Measurements from ENCODE around the gene ABCA8. TPM values are rescaled to one million over a fixed set of nuclear protein-coding genes. Genes with fewer than 3 reads are reported as not detected.

ABCA8 gene
- total and polyA plus RNA-seq, 7 experiments from 2014 or later: not detected

- peaks cover 0 to 5% (median 2%) of the 10 kb centered on the region in 11 donors for H3K9me3 Mint-ChIP-seq
- no peak overlapping the region for H3K4me3 Mint-ChIP-seq
- Histone ChIP-seq H3K4me3 (ENCODE audit: low read length) (no peak overlapping the region), H3K9me3 (ENCODE audit: control insufficient read depth in 2 of 3, low read length in 3 of 3) (no peaks in the 10 kb centered on the region), H3K27ac (ENCODE audit: low read depth, low read length) (no peak overlapping the region), H3K27me3 (ENCODE audit: control insufficient read depth in 2 of 2, insufficient read depth in 2 of 2, low read length in 2 of 2) (no peaks in the 10 kb centered on the region), H3K4me1 (ENCODE audit: control insufficient read depth in 2 of 2, insufficient read depth in 2 of 2, low read length in 2 of 2) (no peaks in the 10 kb centered on the region), H3K36me3 (ENCODE audit: control insufficient read depth in 2 of 3, insufficient read depth in 3 of 3, low read length in 3 of 3) (no peaks in the 10 kb centered on the region)
- no peak for ATAC-seq
- POLR2A ChIA-PET: no interaction called here
- intact Hi-C loops (cut with micrococcal nuclease): no loop called here
- DNase-seq: no peak
- H3K27ac Mint-ChIP-seq: no peak overlapping the region
- CTCF ChIA-PET: no interaction called here
- H3K36me3 Mint-ChIP-seq: no peaks in the 10 kb centered on the region
- no peaks in the 10 kb centered on the region for H3K4me1 Mint-ChIP-seq
- peaks cover 0 to 13% (median 8%) of the 10 kb centered on the region in 5 donors for H3K27me3 Mint-ChIP-seq
Observed at GRCh38 chr17:68903286-68903685, 51.9 kb downstream of the ABCA8 start.

- no peaks in the 10 kb centered on the region for H3K9me3 ChIP-seq (ENCODE audit: control insufficient read depth in 2 of 3, low read length in 3 of 3)
- intact Hi-C loops (cut with micrococcal nuclease): no loop called here
- DNase-seq: no peak
- H3K27me3 Mint-ChIP-seq: peaks cover 2 to 28% (median 8%) of the 10 kb centered on the region in 5 donors
- H3K27me3 ChIP-seq (ENCODE audit: control insufficient read depth in 2 of 2, insufficient read depth in 2 of 2, low read length in 2 of 2): no peaks in the 10 kb centered on the region
- H3K27ac ChIP-seq (ENCODE audit: low read depth, low read length): no peak overlapping the region
- H3K4me1 Mint-ChIP-seq: no peaks in the 10 kb centered on the region
- no peak overlapping the region for H3K27ac Mint-ChIP-seq
- H3K36me3 ChIP-seq (ENCODE audit: control insufficient read depth in 2 of 3, insufficient read depth in 3 of 3, low read length in 3 of 3): no peaks in the 10 kb centered on the region
- POLR2A ChIA-PET: no interaction called here
- CTCF ChIA-PET: no interaction called here
- no peaks in the 10 kb centered on the region for H3K4me1 ChIP-seq (ENCODE audit: control insufficient read depth in 2 of 2, insufficient read depth in 2 of 2, low read length in 2 of 2)
- no peak for ATAC-seq
- peaks cover 0 to 7% (median 0%) of the 10 kb centered on the region in 5 donors for H3K36me3 Mint-ChIP-seq
- H3K9me3 Mint-ChIP-seq: peaks cover 5 to 31% (median 9%) of the 10 kb centered on the region in 11 donors
- H3K4me3 Mint-ChIP-seq: no peak overlapping the region
- H3K4me3 ChIP-seq (ENCODE audit: low read length): no peak overlapping the region
Observed at GRCh38 chr17:68897557-68897956, 57.6 kb downstream of the ABCA8 start.

- Histone ChIP-seq H3K9me3 (ENCODE audit: control insufficient read depth in 2 of 3, low read length in 3 of 3) (no peaks in the 10 kb centered on the region), H3K36me3 (ENCODE audit: control insufficient read depth in 2 of 3, insufficient read depth in 3 of 3, low read length in 3 of 3) (no peaks in the 10 kb centered on the region), H3K4me3 (ENCODE audit: low read length) (no peak overlapping the region), H3K27me3 (ENCODE audit: control insufficient read depth in 2 of 2, insufficient read depth in 2 of 2, low read length in 2 of 2) (no peaks in the 10 kb centered on the region), H3K27ac (ENCODE audit: low read depth, low read length) (no peak overlapping the region), H3K4me1 (ENCODE audit: control insufficient read depth in 2 of 2, insufficient read depth in 2 of 2, low read length in 2 of 2) (no peaks in the 10 kb centered on the region)
- H3K4me1 Mint-ChIP-seq: no peaks in the 10 kb centered on the region
- ChIA-PET CTCF (no interaction called here), POLR2A (no interaction called here)
- DNase-seq: no peak
- no peak for ATAC-seq
- H3K27ac Mint-ChIP-seq: no peak overlapping the region
- no peak overlapping the region for H3K4me3 Mint-ChIP-seq
- intact Hi-C loops (cut with micrococcal nuclease): no loop called here
- peaks cover 0 to 7% (median 0%) of the 10 kb centered on the region in 5 donors for H3K36me3 Mint-ChIP-seq
- peaks cover 2 to 15% (median 10%) of the 10 kb centered on the region in 5 donors for H3K27me3 Mint-ChIP-seq
- H3K9me3 Mint-ChIP-seq: peaks cover 4 to 22% (median 8%) of the 10 kb centered on the region in 11 donors
Observed at GRCh38 chr17:68892658-68893057, 62.5 kb downstream of the ABCA8 start.

- H3K4me1 ChIP-seq (ENCODE audit: control insufficient read depth in 2 of 2, insufficient read depth in 2 of 2, low read length in 2 of 2): no peaks in the 10 kb centered on the region
- intact Hi-C loops (cut with micrococcal nuclease): no loop called here
- H3K9me3 Mint-ChIP-seq: peaks cover 2 to 18% (median 5%) of the 10 kb centered on the region in 11 donors
- ATAC-seq (no peak), DNase-seq (no peak)
- no peak overlapping the region for H3K27ac ChIP-seq (ENCODE audit: low read depth, low read length)
- H3K27me3 ChIP-seq (ENCODE audit: control insufficient read depth in 2 of 2, insufficient read depth in 2 of 2, low read length in 2 of 2): no peaks in the 10 kb centered on the region
- H3K4me3 Mint-ChIP-seq: no peak overlapping the region
- no peaks in the 10 kb centered on the region for H3K9me3 ChIP-seq (ENCODE audit: control insufficient read depth in 2 of 3, low read length in 3 of 3)
- no peaks in the 10 kb centered on the region for H3K4me1 Mint-ChIP-seq
- ChIA-PET CTCF (no interaction called here), POLR2A (no interaction called here)
- no peaks in the 10 kb centered on the region for H3K36me3 ChIP-seq (ENCODE audit: control insufficient read depth in 2 of 3, insufficient read depth in 3 of 3, low read length in 3 of 3)
- H3K27me3 Mint-ChIP-seq: peaks cover 2 to 15% (median 10%) of the 10 kb centered on the region in 5 donors
- H3K4me3 ChIP-seq (ENCODE audit: low read length): no peak overlapping the region
- H3K36me3 Mint-ChIP-seq: peaks cover 0 to 7% (median 0%) of the 10 kb centered on the region in 5 donors
- H3K27ac Mint-ChIP-seq: no peak overlapping the region
Observed at GRCh38 chr17:68892193-68892592, 63.0 kb downstream of the ABCA8 start.

- no peaks in the 10 kb centered on the region for H3K36me3 ChIP-seq (ENCODE audit: control insufficient read depth in 2 of 3, insufficient read depth in 3 of 3, low read length in 3 of 3)
- DNase-seq: no peak
- no peak overlapping the region for H3K4me3 ChIP-seq (ENCODE audit: low read length)
- H3K9me3 Mint-ChIP-seq: no peaks in the 10 kb centered on the region
- H3K27ac Mint-ChIP-seq: no peak overlapping the region
- H3K4me1 ChIP-seq (ENCODE audit: control insufficient read depth in 2 of 2, insufficient read depth in 2 of 2, low read length in 2 of 2): no peaks in the 10 kb centered on the region
- peaks cover 0 to 23% (median 6%) of the 10 kb centered on the region in 5 donors for H3K27me3 Mint-ChIP-seq
- POLR2A ChIA-PET: no interaction called here
- no peak overlapping the region for H3K4me3 Mint-ChIP-seq
- no peak for ATAC-seq
- intact Hi-C loops (cut with micrococcal nuclease): no loop called here
- H3K36me3 Mint-ChIP-seq: no peaks in the 10 kb centered on the region
- H3K4me1 Mint-ChIP-seq: peaks cover 0 to 1% (median 0%) of the 10 kb centered on the region in 7 donors
- CTCF ChIA-PET: no interaction called here
- no peaks in the 10 kb centered on the region for H3K9me3 ChIP-seq (ENCODE audit: control insufficient read depth in 2 of 3, low read length in 3 of 3)
- H3K27me3 ChIP-seq (ENCODE audit: control insufficient read depth in 2 of 2, insufficient read depth in 2 of 2, low read length in 2 of 2): no peaks in the 10 kb centered on the region
- no peak overlapping the region for H3K27ac ChIP-seq (ENCODE audit: low read depth, low read length)
Observed at GRCh38 chr17:68886401-68886800, 68.8 kb downstream of the ABCA8 start.

GRCh38 chr17:68884888-68885287 lies 70.3 kb downstream of the ABCA8 start:
- Mint-ChIP-seq H3K4me3 (no peak overlapping the region), H3K9me3 (peaks cover 0 to 2% (median 0%) of the 10 kb centered on the region in 11 donors), H3K27ac (no peak overlapping the region), H3K27me3 (peaks cover 0 to 23% (median 6%) of the 10 kb centered on the region in 5 donors), H3K4me1 (peaks cover 0 to 1% (median 0%) of the 10 kb centered on the region in 7 donors), H3K36me3 (peaks cover 0 to 4% (median 0%) of the 10 kb centered on the region in 5 donors)
- no peaks in the 10 kb centered on the region for H3K9me3 ChIP-seq (ENCODE audit: control insufficient read depth in 2 of 3, low read length in 3 of 3)
- ATAC-seq: no peak
- H3K27ac ChIP-seq (ENCODE audit: low read depth, low read length): no peak overlapping the region
- H3K4me3 ChIP-seq (ENCODE audit: low read length): no peak overlapping the region
- CTCF ChIA-PET: interaction anchor here (0.7 kb wide), 1 partner anchor 100 kb away, joined by 7 read pairs; no protein-coding TSS in a partner anchor
- DNase-seq: no peak
- intact Hi-C loops (cut with micrococcal nuclease): loop anchor here in 1 of 2 donors (1.0 kb wide), 1 partner anchor 20 kb away; no protein-coding TSS in a partner anchor
- H3K4me1 ChIP-seq (ENCODE audit: control insufficient read depth in 2 of 2, insufficient read depth in 2 of 2, low read length in 2 of 2): no peaks in the 10 kb centered on the region
- no peaks in the 10 kb centered on the region for H3K27me3 ChIP-seq (ENCODE audit: control insufficient read depth in 2 of 2, insufficient read depth in 2 of 2, low read length in 2 of 2)
- POLR2A ChIA-PET: no interaction called here
- H3K36me3 ChIP-seq (ENCODE audit: control insufficient read depth in 2 of 3, insufficient read depth in 3 of 3, low read length in 3 of 3): no peaks in the 10 kb centered on the region

GRCh38 chr17:68878226-68878885 lies 76.8 kb downstream of the ABCA8 start:
- Mint-ChIP-seq H3K4me1 (no peaks in the 10 kb centered on the region), H3K9me3 (peaks cover 0 to 21% (median 9%) of the 10 kb centered on the region in 11 donors), H3K27ac (no peak overlapping the region), H3K4me3 (no peak overlapping the region), H3K27me3 (peaks cover 0 to 38% (median 14%) of the 10 kb centered on the region in 5 donors), H3K36me3 (peaks cover 0 to 13% (median 0%) of the 10 kb centered on the region in 5 donors)
- ATAC-seq (no peak), DNase-seq (no peak)
- Histone ChIP-seq H3K36me3 (ENCODE audit: control insufficient read depth in 2 of 3, insufficient read depth in 3 of 3, low read length in 3 of 3) (no peaks in the 10 kb centered on the region), H3K27me3 (ENCODE audit: control insufficient read depth in 2 of 2, insufficient read depth in 2 of 2, low read length in 2 of 2) (no peaks in the 10 kb centered on the region), H3K4me3 (ENCODE audit: low read length) (no peak overlapping the region), H3K9me3 (ENCODE audit: control insufficient read depth in 2 of 3, low read length in 3 of 3) (no peaks in the 10 kb centered on the region), H3K4me1 (ENCODE audit: control insufficient read depth in 2 of 2, insufficient read depth in 2 of 2, low read length in 2 of 2) (no peaks in the 10 kb centered on the region), H3K27ac (ENCODE audit: low read depth, low read length) (no peak overlapping the region)
- POLR2A ChIA-PET: no interaction called here
- CTCF ChIA-PET: no interaction called here
- intact Hi-C loops (cut with micrococcal nuclease): no loop called here
